ENCODE data around the gene CDC14C. TPM values are rescaled to one million over a fixed set of nuclear protein-coding genes. Genes with fewer than 3 reads are reported as not detected.

CDC14C gene
- total RNA-seq, 1 donor from 2014 or later, result 0.22 TPM

- Mint-ChIP-seq H3K27ac (no peak overlapping the region), H3K9me3 (ENCODE audit: low read depth) (no peaks in the 10 kb centered on the region), H3K4me1 (ENCODE audit: low read depth) (peaks cover 11% of the 10 kb centered on the region), H3K27me3 (no peaks in the 10 kb centered on the region), H3K36me3 (ENCODE audit: insufficient read depth) (no peaks in the 10 kb centered on the region), H3K4me3 (ENCODE audit: low read depth) (no peak overlapping the region)
- no peak for TF ChIP-seq CTCF (IDR thresholded peaks at IDR 0.05; ENCODE audit: unreplicated experiment)
- no peak for DNase-seq (ENCODE audit: low spot score, unreplicated experiment)
Observed at GRCh38 chr7:48931481-48931880, 7.1 kb downstream of the CDC14C start.

GRCh38 chr7:48932126-48932910 is 8.0 kb downstream of the CDC14C start:
- H3K36me3 Mint-ChIP-seq (ENCODE audit: insufficient read depth), result no peaks in the 10 kb centered on the region
- no peak for TF ChIP-seq CTCF (IDR thresholded peaks at IDR 0.05; ENCODE audit: unreplicated experiment)
- H3K27ac Mint-ChIP-seq, result no peak overlapping the region
- H3K4me1 Mint-ChIP-seq (ENCODE audit: low read depth), result peaks cover 11% of the 10 kb centered on the region
- H3K9me3 Mint-ChIP-seq (ENCODE audit: low read depth), result no peaks in the 10 kb centered on the region
- no peak overlapping the region for H3K4me3 Mint-ChIP-seq (ENCODE audit: low read depth)
- DNase-seq (ENCODE audit: low spot score, unreplicated experiment), result no peak
- H3K27me3 Mint-ChIP-seq, result no peaks in the 10 kb centered on the region

GRCh38 chr7:48933549-48934085 is 9.3 kb downstream of the CDC14C start:
- H3K27me3 Mint-ChIP-seq, result no peaks in the 10 kb centered on the region
- H3K9me3 Mint-ChIP-seq (ENCODE audit: low read depth), result no peaks in the 10 kb centered on the region
- H3K4me3 Mint-ChIP-seq (ENCODE audit: low read depth), result no peak overlapping the region
- peaks cover 11% of the 10 kb centered on the region for H3K4me1 Mint-ChIP-seq (ENCODE audit: low read depth)
- no peak for TF ChIP-seq CTCF (IDR thresholded peaks at IDR 0.05; ENCODE audit: unreplicated experiment)
- no peak for DNase-seq (ENCODE audit: low spot score, unreplicated experiment)
- no peak overlapping the region for H3K27ac Mint-ChIP-seq
- H3K36me3 Mint-ChIP-seq (ENCODE audit: insufficient read depth), result no peaks in the 10 kb centered on the region

- H3K36me3 Mint-ChIP-seq (ENCODE audit: insufficient read depth), result no peaks in the 10 kb centered on the region
- H3K27ac Mint-ChIP-seq, result no peak overlapping the region
- H3K4me1 Mint-ChIP-seq (ENCODE audit: low read depth), result peaks cover 10% of the 10 kb centered on the region
- H3K9me3 Mint-ChIP-seq (ENCODE audit: low read depth), result no peaks in the 10 kb centered on the region
- DNase-seq (ENCODE audit: low spot score, unreplicated experiment), result no peak
- no peak for TF ChIP-seq CTCF (IDR thresholded peaks at IDR 0.05; ENCODE audit: unreplicated experiment)
- H3K4me3 Mint-ChIP-seq (ENCODE audit: low read depth), result no peak overlapping the region
- no peaks in the 10 kb centered on the region for H3K27me3 Mint-ChIP-seq
Observed at GRCh38 chr7:48938539-48939295, 14.4 kb downstream of the CDC14C start.

- Mint-ChIP-seq H3K27ac (no peak overlapping the region), H3K4me3 (ENCODE audit: low read depth) (no peak overlapping the region), H3K4me1 (ENCODE audit: low read depth) (no peaks in the 10 kb centered on the region), H3K9me3 (ENCODE audit: low read depth) (peaks cover 10% of the 10 kb centered on the region), H3K27me3 (no peaks in the 10 kb centered on the region), H3K36me3 (ENCODE audit: insufficient read depth) (no peaks in the 10 kb centered on the region)
- no peak for DNase-seq (ENCODE audit: low spot score, unreplicated experiment)
- TF ChIP-seq CTCF (IDR thresholded peaks at IDR 0.05; ENCODE audit: unreplicated experiment), result no peak
Observed at GRCh38 chr7:48943279-48943990, 19.1 kb downstream of the CDC14C start.
